NCI-H82 treated with DMSO at 0.1 percent for 48 hours (cell line): Measurements from ENCODE around the gene PTPRN2.

Experiments used
- DNase-seq: peaks from one replicate; lab custom pipeline; 2025; ENCODE audit not compliant: unreplicated experiment; lab: John Stamatoyannopoulos, UW

Gene PTPRN2

GRCh38 chr7:158602905-158603772, 15.5 kb upstream of the PTPRN2 start:
- DNase-seq = no peak

- no peak for DNase-seq
Observed at GRCh38 chr7:158602041-158602440, 14.4 kb upstream of the PTPRN2 start.

GRCh38 chr7:158601090-158601489, 13.5 kb upstream of the PTPRN2 start:
- DNase-seq = no peak

- no peak for DNase-seq
Observed at GRCh38 chr7:158596745-158597144, 9.1 kb upstream of the PTPRN2 start.

- no peak for DNase-seq
Observed at GRCh38 chr7:158596309-158596708, 8.7 kb upstream of the PTPRN2 start.

GRCh38 chr7:158595068-158595467, 7.4 kb upstream of the PTPRN2 start:
- no peak for DNase-seq

GRCh38 chr7:158592541-158592940, 4.9 kb upstream of the PTPRN2 start:
- no peak for DNase-seq

- no peak for DNase-seq
Observed at GRCh38 chr7:158591944-158592343, 4.3 kb upstream of the PTPRN2 start.

GRCh38 chr7:158590181-158590530, 2.5 kb upstream of the PTPRN2 start:
- no peak for DNase-seq

- no peak for DNase-seq
Observed at GRCh38 chr7:158589653-158590052, 2.0 kb upstream of the PTPRN2 start.

GRCh38 chr7:158588878-158589442, 1.3 kb upstream of the PTPRN2 start:
- DNase-seq = no peak

- no peak for DNase-seq
Observed at GRCh38 chr7:158588085-158588877, 658 bp upstream of the PTPRN2 start.

- DNase-seq = no peak
Observed at GRCh38 chr7:158586499-158587161, 993 bp downstream of the PTPRN2 start.

GRCh38 chr7:158585721-158586498, 1.7 kb downstream of the PTPRN2 start:
- DNase-seq = no peak

- no peak for DNase-seq
Observed at GRCh38 chr7:158584407-158584806, 3.2 kb downstream of the PTPRN2 start.

GRCh38 chr7:158583810-158584209, 3.8 kb downstream of the PTPRN2 start:
- DNase-seq = no peak

GRCh38 chr7:158583143-158583542, 4.5 kb downstream of the PTPRN2 start:
- no peak for DNase-seq

- DNase-seq = no peak
Observed at GRCh38 chr7:158582089-158582456, 5.5 kb downstream of the PTPRN2 start.

- DNase-seq = no peak
Observed at GRCh38 chr7:158581440-158582088, 6.1 kb downstream of the PTPRN2 start.
